Activated CD8-positive, alpha-beta memory T cell treated with anti-CD3 and anti-CD28 coated beads for 48 hours (primary cell): Measurements from ENCODE around the gene TP53BP1.
A peak's percentile ranks its signal among the peaks of the same experiment; 100 is the strongest.

Source experiments
- DNase-seq, 3 experiments: peaks; one replicate each; pipeline ENCODE4 v3.0.0-alpha.2; 2020; ENCODE audit warnings: low read depth in 2 of 3, low spot score in 2 of 3

The TP53BP1 gene

DNA sequence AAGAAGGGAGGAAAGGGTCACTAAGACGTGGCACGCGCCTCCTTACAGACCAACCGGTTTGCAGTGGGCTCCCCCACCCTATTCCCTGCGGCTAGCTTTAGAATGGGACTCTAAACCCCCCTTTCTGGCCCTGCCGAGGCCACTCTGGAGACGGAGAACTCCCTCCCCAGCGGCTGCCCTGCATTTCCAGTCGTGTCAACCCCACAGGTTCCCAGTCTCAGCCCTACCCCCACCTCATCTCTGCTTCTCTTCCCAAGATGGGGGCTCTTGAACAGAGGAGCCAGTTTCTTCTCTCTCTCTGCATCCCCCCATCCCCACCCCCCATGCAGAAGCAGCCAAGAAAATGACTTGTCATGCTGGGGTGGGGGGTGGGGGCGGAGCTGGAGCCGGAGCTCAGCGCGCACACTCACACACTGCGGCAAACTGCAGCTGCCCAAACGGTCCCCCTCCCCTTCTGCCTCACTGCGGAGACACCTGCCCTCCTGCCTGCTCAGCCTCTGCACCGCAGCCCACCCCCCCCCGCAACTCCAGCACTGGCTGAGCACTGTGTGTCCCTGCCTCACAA lies 25.3 kb upstream of the TP53BP1 start:
- DNase-seq, result no peak

- DNase-seq, result no peak
Observed at GRCh38 chr15:43517354-43518196, 24.6 kb upstream of the TP53BP1 start, which contains the start of gene MAP1A. Gene MAP1A (plus strand): TSS chr15:43517608. CDS start chr15:43521474, 3,866 bp downstream.

- no peak for DNase-seq
Observed at GRCh38 chr15:43516801-43517353, 23.9 kb upstream of the TP53BP1 start.

DNA sequence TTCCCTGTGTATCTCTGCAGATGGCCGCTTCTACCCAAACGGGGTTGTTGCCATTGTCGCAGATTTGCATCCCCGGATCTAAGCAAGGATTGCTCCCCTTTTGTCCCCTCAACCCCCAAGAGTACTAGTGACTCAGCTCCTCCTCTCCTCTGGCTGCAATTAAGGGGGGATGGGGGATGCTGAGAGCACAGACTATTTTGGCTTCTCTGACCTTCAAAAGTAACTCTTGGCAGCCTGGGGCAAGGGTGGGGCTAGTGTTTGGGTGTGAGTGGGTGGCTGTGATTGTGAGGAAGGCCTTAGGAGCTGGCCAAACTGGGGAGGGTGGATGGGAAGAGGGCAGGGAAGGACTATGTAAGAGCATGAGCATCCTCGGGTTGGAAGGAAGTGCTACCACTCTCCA lies 23.2 kb upstream of the TP53BP1 start:
- no peak for DNase-seq

DNA sequence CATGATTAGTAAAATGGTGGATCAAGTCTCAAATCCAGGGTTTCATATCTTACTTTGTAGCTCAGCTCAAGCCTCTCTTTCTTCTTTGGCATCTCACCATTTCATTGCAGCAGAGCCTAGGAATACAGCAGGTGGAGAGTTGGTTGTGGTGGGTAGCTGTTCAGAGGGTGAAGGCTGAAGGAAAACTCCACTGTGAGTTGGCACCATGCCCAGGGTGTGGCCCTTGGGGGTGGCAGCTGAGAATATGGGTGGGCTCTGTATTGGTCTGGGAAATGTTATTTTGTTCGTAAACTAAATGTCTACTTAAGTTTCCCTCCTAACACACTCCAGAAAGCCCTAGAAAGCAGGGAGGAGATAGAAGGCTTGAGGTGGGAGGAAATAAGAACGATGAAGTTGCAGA lies 22.8 kb upstream of the TP53BP1 start:
- DNase-seq, result no peak

DNA sequence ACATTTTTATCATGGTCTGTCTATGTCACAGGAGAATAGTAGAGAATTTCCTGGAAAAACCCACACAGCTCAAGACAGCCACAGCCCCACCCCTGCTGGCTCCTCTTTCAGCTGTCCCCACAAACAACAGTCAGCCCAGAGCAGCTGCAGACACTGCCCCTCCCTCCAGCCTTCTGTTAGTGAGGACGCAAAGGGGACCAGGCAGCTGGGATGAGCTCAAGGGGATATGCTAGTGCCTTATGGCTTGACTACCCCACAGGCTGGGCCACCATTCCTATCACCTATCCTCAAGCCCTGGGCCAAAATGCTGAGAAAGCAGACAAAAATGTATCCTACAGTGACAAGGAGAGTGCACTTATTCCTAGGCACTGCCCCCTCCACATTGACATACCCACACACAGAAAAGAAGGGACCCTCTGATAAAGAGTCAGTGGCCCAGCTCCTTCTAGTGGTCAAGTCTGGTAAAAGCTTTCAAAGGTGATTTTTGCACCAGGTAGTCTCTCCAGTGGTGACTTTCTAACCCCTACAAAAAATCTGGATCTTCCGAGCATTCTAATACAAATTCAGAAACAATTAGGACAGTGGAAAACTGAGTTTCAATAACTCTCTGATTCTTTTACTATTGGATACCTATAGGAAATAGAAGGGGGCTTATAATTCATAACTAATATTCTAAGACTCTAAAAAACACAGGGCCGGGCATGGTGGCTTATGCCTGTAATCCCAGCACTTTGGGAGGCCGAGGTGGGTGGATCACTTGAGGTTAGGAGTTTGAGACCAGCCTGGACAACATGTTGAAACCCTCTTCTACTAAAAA lies 21.5 kb upstream of the TP53BP1 start:
- no peak for DNase-seq

- DNase-seq, result no peak
Observed at GRCh38 chr15:43513550-43513949, 20.6 kb upstream of the TP53BP1 start.

GRCh38 chr15:43511012-43511885 lies 18.3 kb upstream of the TP53BP1 start:
- DNase-seq, result no peak

GRCh38 chr15:43510200-43511011 lies 17.4 kb upstream of the TP53BP1 start:
- DNase-seq, result peak; percentile 84 to 95 (median 88)

GRCh38 chr15:43509660-43510199 lies 16.8 kb upstream of the TP53BP1 start:
- DNase-seq, result no peak

- DNase-seq, result no peak
Observed at GRCh38 chr15:43508991-43509659, 16.2 kb upstream of the TP53BP1 start.

GRCh38 chr15:43508421-43508820 lies 15.5 kb upstream of the TP53BP1 start:
- no peak for DNase-seq

DNA sequence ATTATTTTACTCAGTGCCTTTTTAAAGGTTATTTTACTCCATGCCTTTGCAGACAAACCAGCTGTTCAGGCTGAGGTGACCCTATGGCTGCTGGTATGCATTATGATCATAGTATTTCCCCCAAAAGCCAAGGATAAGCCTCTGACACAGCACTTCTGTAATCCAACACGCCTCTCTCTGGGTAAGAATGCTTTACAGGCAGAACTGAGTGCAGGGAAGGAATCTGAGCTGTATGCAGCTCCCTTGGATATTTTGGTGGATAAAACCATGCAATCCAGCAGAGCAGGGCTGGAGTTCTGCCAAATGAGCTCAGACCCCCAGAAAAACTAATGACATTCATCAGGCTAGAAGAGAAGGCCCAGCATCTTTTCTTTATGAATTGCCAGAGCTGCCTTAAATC lies 12.8 kb upstream of the TP53BP1 start:
- DNase-seq, result no peak

DNA sequence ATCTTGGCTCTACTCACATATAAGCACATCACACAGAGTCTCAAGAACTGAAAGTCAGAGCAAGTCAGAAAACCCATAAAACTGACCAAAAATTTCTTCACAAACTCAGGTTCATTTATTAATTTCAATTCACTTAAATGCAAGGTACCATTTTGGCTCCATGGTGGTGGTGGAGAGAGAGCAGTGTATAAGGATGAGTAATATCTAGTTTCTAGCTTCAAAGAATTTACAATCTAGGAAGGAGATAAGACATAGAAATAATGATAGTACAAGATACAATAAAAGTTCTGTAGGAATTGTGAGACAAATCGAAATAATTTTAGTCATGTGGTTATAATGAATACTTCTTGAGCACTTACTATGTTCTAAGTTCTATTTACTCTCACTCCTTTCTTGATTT lies 6.7 kb upstream of the TP53BP1 start:
- no peak for DNase-seq

- no peak for DNase-seq
Observed at GRCh38 chr15:43498990-43499389, 6.0 kb upstream of the TP53BP1 start.

GRCh38 chr15:43493703-43494472 lies 932 bp upstream of the TP53BP1 start:
- DNase-seq, result no peak

DNA sequence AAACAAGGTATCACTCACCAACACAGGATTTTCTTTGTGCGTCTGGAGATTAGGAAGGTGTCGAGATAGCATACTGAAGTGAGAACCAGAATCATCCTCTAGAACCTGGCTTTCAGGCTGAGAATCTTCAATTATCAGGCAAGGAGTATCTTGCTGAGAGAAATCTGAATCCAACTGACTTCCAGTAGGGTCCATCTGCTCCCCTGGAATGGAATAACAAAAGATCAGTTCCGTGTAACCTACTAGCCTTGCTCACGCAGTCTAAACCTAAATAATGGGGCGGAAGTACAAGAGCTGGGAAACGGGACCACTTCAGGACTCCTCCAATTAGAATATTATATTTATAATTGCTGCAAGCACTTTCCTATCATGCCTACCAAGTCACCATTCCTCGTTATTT lies 690 bp downstream of the TP53BP1 start:
- no peak for DNase-seq

- no peak for DNase-seq
Observed at GRCh38 chr15:43489191-43489590, 3.8 kb downstream of the TP53BP1 start.
